Activated CD4-positive, CD25-positive, alpha-beta regulatory T cell treated with anti-CD3 and anti-CD28 coated beads, Interleukin-2, amount 50 U/mL, for 16 hours (primary cell): ENCODE data around the gene MEIS2.

Source experiments
- DNase-seq: peaks from one replicate; pipeline ENCODE4 v3.0.0-alpha.2; 2020; ENCODE audit warnings: low read depth, low spot score

MEIS2 gene

DNA sequence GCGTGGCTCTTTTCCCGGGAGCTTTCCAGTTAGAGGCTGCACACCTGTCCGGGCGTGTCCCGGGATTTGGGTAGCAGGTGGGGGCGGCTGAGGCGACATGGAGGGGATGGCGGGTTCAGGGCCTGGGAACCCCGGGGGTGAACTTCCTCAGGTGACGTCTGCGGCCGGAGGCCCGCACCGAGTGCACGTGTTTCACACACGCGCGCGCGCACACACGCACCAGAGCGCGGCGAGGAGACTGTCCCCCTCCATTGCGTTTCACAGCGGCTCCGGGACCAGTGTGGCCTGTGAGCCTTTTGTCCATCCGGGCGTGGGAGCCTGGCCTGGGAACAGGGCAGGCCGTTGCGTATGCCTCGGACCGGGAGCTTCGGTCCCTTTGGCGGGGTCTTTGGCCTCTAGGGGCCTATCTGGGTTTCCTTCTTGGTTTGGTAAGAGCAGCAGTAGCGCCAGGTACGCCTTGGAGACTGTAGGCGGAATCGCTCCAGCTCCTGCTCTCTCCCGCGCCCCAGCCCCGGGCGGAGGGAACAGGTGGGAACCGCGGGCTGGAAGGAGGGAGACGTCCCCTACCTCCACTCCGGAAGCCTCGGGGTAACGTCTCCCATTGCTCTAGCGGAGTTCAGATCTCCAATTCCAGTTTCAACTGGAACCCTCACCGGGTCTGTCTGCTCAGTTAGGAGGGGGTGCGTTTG is 220.0 kb downstream of the MEIS2 start:
- DNase-seq: no peak

- no peak for DNase-seq
Measured at GRCh38 chr15:36879568-36880222, 220.7 kb downstream of the MEIS2 start.

DNA sequence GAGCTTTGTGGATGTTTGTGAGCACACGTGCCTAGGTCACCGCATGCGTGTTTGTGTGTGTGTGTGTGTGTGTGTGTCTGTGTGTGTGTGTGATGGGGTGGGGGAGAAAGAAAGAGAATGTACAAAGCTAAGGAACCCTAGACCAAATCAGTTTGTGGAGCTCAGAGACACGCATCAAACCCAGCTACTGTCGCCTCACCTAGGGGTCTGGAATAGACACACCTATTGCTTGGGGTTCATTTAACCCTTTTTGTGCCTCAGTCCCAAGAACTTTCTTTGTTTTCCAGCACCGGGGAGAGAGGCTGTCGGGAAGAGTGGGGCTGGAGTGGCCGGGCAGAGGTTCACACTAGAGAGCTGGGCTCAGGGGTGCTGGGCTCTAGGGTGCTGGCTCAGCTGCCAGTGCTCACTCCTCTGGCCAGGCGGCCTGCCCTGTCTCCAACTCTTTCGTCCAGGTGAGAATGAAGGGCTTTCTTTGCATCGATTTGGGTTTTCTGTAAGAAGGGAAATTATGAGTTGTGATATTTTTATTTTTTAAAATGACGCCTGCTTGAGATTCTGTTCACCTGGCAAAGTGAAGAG is 221.6 kb downstream of the MEIS2 start:
- no peak for DNase-seq

- no peak for DNase-seq
Measured at GRCh38 chr15:36877796-36878683, 222.3 kb downstream of the MEIS2 start.

- no peak for DNase-seq
Measured at GRCh38 chr15:36877294-36877693, 223.1 kb downstream of the MEIS2 start.

- DNase-seq: no peak
Measured at GRCh38 chr15:36875740-36876334, 224.5 kb downstream of the MEIS2 start.

GRCh38 chr15:36874930-36875329 is 225.4 kb downstream of the MEIS2 start:
- DNase-seq: no peak

DNA sequence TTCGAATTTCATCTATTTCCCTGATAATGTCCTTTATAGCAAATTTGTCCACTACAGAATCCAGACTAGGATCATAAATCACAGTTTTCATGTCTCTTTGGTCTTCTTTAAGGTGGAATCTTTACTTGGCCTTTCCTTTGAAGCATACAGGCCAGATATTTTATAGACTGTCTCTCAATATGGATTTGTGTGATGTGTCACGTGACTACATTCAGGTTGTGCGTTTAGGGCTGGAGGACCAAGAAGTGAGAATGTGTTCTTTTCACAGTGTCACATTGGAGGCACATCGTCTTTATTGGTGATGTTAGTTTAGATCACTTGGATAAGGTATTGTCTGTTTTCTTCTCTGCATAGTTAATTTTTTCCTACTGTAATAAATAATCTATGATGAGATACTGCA is 232.9 kb downstream of the MEIS2 start:
- no peak for DNase-seq

GRCh38 chr15:36866896-36867295 is 233.5 kb downstream of the MEIS2 start:
- no peak for DNase-seq

- DNase-seq: no peak
Measured at GRCh38 chr15:36863570-36863969, 236.8 kb downstream of the MEIS2 start.

DNA sequence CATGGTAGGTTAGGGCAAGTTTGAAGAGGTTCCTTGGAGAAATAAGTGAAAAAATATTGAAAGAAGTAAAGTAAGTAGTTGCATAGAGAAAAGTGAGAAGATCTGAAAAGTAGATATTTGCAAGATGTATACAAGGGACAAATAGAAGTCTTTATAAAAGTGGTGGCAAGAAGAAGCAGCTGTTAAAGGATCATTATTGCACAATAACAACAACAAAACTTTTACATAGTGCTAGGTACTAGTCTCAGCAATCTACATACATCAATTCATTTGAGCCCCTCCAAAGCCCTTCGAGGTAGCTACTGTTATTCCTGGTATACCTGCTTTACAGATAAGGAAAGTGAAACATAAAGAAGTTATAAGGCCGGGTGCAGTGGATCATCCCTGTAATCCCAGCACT is 239.6 kb downstream of the MEIS2 start:
- no peak for DNase-seq

DNA sequence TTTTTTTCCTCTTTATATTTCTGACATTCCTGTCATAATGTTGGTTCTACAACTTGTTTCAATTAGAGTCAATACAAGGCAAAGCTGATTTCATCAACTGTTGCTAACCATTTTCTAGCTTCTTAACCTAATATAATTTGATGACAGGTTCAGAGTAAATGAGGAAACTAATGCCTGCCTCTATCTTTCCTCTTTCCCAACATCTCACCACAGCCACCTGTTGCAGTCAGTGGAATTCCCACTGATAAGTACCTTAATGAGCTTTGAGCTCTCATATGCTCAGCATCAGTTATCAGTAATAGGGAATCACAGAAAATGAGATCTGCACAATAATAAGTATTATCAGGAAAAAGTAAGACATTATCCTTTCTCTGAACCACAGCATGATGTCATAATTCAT is 241.9 kb downstream of the MEIS2 start:
- no peak for DNase-seq

DNA sequence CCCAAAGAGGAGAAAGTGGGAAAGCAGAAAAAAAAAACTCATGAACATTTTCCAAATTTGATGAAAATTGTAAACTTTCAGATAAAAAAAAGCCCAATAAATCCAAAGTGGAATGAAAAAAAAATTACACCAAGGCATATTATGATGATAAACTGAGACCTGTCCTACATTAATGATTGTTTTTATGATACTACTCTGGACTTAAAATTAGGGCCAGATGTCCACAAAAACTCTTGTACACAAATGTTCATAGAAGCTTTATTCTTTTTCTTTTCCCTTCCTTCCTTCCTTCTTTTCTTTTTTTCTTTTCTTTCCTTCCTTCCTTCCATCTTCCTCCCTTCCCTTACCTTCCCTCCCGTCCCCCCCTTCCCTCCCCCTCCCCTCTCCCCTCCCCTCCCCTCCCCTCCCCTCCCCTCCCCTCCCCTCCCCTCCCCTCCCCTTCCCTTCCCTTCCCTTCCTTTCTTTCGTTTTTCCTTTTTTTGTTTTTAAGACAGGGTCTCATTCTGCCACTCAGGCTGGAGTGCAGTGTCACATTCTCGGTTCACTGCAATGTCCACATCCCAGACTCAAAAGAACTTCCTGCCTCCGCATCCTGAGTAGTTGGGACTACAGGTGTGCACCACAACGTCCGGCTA is 243.9 kb downstream of the MEIS2 start:
- no peak for DNase-seq

DNA sequence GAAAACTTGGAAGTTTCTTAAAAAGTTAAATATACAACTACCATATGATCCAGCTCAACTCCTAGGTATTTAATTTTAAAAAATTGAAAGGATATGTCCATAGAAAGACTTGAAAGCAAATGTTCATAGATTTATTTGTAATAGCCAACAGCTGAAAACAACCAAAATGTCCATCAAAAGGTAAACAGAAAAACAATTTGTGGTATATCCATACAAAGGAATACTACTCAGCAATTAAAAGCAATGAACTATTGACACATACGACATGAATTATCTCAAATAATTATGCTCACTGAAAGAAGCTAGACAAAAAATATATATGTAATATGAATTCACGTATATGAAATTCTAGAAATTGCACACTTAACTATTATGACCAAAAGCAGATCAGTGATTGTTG is 249.5 kb downstream of the MEIS2 start:
- DNase-seq: no peak

- DNase-seq: no peak
Measured at GRCh38 chr15:36845270-36845669, 255.1 kb downstream of the MEIS2 start.

GRCh38 chr15:36844534-36844998 is 255.8 kb downstream of the MEIS2 start:
- no peak for DNase-seq

- no peak for DNase-seq
Measured at GRCh38 chr15:36843822-36844221, 256.5 kb downstream of the MEIS2 start.

DNA sequence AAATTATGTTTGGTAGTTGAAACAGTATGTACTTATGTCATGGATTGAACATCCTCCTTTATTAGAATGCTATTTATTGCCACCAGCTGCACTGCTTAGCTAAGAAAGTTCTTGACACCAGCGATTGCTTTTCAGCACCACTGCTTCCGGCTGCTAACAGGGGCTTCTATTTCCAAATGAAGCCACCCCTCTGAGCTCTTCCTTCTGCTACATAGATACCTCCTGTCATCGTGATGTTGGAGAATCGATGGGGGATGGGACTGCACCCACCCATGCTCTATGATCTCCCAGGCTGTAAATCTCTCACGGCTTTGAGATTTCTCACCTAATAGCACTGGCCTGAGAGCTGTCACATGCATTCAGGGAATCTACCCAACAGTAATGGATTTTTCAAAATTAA is 259.2 kb downstream of the MEIS2 start:
- no peak for DNase-seq
